Esophagus mucosa (tissue), 1 donor: Measurements from ENCODE around the gene CLK4. TPM values are rescaled to one million over a fixed set of nuclear protein-coding genes. Genes with fewer than 3 reads are reported as not detected.

Experiments used
- ATAC-seq: fragments of 200-7000 bp; cut with Tn5 transposase; one replicate; pipeline ENCODE4 v1.9.1; 2020
- total RNA-seq: library from RNA; stranded (reverse); gene quantifications from one replicate; pipeline ENCODE4 v1.2.4, GENCODE V29; 2023
- donor health status: DM: yes; HTN: yes; CAD: no.

Gene CLK4
- total RNA-seq, 1 donor from 2014 or later, result 10.4 TPM

DNA sequence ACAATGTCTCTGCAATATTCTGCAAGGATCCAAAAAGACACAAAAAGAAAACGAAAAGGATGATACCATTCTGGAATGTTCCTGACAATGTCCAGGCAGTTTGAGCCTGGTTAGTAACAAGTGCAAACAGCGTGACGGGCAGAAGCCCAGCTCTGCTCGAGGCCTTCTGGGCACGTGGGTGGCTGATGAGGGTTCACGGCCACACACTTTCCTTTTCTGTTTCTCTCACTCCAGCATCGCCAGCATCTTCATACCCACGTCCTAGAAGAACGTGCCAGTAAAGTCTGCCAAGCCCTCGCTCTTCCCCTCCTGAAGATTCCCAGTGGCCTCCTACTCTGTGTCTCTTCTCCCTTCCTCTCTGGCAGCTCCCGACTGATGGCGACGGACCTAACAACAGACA is 73.3 kb downstream of the CLK4 start:
- no peak for ATAC-seq

Other genes with a start within 250 kb of the CLK4 start
- gene COL23A1, start 36.7 kb downstream of the CLK4 start, total RNA-seq, result 0.32 TPM
- 5.6 TPM for gene ZNF354A, start 103.6 kb upstream of the CLK4 start, total RNA-seq
- 4.9 TPM for gene ZNF354B, start 232.9 kb upstream of the CLK4 start, total RNA-seq